PC-9 (cell line): Measurements from ENCODE around the gene OGDH. TPM values are rescaled to one million over a fixed set of nuclear protein-coding genes. Genes with fewer than 3 reads are reported as not detected.
A peak's percentile ranks its signal among the peaks of the same experiment; 100 is the strongest.

ENCODE experiments used
- BruUV-seq: library from RNA; stranded (reverse); fragments of 400-500 nt; replicated peaks from 2 replicates; lab custom pipeline; 2021; lab: Mats Ljungman, UMichigan
- CTCF ChIA-PET: fragments of 300-600 bp; sonication (Branson Sonifier 250); formaldehyde crosslinking; loops from one replicate; lab custom pipeline; 2022; ENCODE audit warnings: antibody characterized with exemption; lab: Charles Lee
- POLR2A ChIA-PET: fragments of 300-600 bp; sonication (Branson Sonifier 250); formaldehyde crosslinking; loops from one replicate; lab custom pipeline; 2022; ENCODE audit warnings: antibody characterized with exemption; ENCODE audit not compliant: unreplicated experiment; lab: Charles Lee
- DNase-seq, 2 experiments: peaks; one replicate each; pipeline versions ENCODE4 v3.0.0 to v3.0.0-alpha.2; 2015 to 2022; ENCODE audit warnings: mixed read lengths in 1 of 2
- H2AFZ ChIP-seq: fragments of 200-600 bp; sonication (generic); 2 replicates; pipeline ENCODE4 v1.8.1; 2017; ENCODE audit warnings: antibody characterized with exemption
- H3F3A ChIP-seq: fragments of 200-600 bp; sonication (generic); 2 replicates; pipeline ENCODE4 v1.8.1; 2017; ENCODE audit warnings: antibody characterized with exemption, mild to moderate bottlenecking, low read depth; ENCODE audit not compliant: insufficient read depth
- H3K27ac ChIP-seq: fragments of 200-600 bp; sonication (generic); 2 replicates; pipeline ENCODE4 v1.6.1; 2016; ENCODE audit warnings: mixed run types
- H3K27me3 ChIP-seq: fragments of 200-600 bp; sonication (generic); 2 replicates; pipeline ENCODE4 v1.6.1; 2016; ENCODE audit warnings: low read depth, mixed run types; ENCODE audit not compliant: insufficient read depth
- H3K36me3 ChIP-seq: fragments of 200-600 bp; sonication (generic); 2 replicates; pipeline ENCODE4 v1.6.1; 2016; ENCODE audit warnings: low read depth, mixed run types
- H3K4me1 ChIP-seq: fragments of 200-600 bp; sonication (generic); replicated peaks from 2 replicates; pipeline ENCODE4 v1.6.1; 2016; ENCODE audit warnings: mixed run types; ENCODE audit not compliant: insufficient read depth
- H3K4me2 ChIP-seq: fragments of 200-600 bp; sonication (generic); 2 replicates; pipeline ENCODE4 v1.6.1; 2017; ENCODE audit warnings: mixed run types
- H3K4me3 ChIP-seq: fragments of 200-600 bp; sonication (generic); 2 replicates; pipeline ENCODE4 v1.6.1; 2016; ENCODE audit warnings: mixed run types
- H3K79me2 ChIP-seq: fragments of 200-600 bp; sonication (generic); 2 replicates; pipeline ENCODE4 v1.6.1; 2017; ENCODE audit warnings: low read depth, mixed run types
- H3K9me2 ChIP-seq: fragments of 200-600 bp; sonication (generic); 2 replicates; pipeline ENCODE4 v1.8.1; 2017; ENCODE audit warnings: mild to moderate bottlenecking; ENCODE audit not compliant: insufficient read depth
- H3K9me3 ChIP-seq: fragments of 200-600 bp; sonication (generic); 2 replicates; pipeline ENCODE4 v1.8.1; 2016; ENCODE audit warnings: low read depth; ENCODE audit not compliant: insufficient read depth
- H4K20me1 ChIP-seq: fragments of 200-600 bp; sonication (generic); 2 replicates; pipeline ENCODE4 v1.8.1; 2017; ENCODE audit not compliant: insufficient read depth
- EZH2 ChIP-seq: fragments of 200-600 bp; sonication (generic); IDR thresholded peaks from 2 replicates; pipeline ENCODE4 v1.8.0; 2017; ENCODE audit warnings: antibody characterized with exemption, low read depth
- intact Hi-C: fragments of 100-400 bp; cut with micrococcal nuclease; formaldehyde crosslinking; loops from one replicate; pipeline ENCODE4 v1.10.0; 2022; ENCODE audit not compliant: unreplicated experiment
- total RNA-seq: library from RNA; stranded (reverse); gene quantifications from 2 replicates; pipeline ENCODE4 v1.2.3, GENCODE V29; 2021
- TF ChIP-seq, protein P1 (sequence below): fragments of 200-600 bp; sonication (generic); conservative IDR thresholded peaks from 2 replicates; pipeline ENCODE4 v1.6.1; 2017; ENCODE audit warnings: mixed run types, antibody characterized with exemption, mild to moderate bottlenecking, moderate library complexity

The OGDH gene
- total RNA-seq, 1 experiment from 2014 or later = 135 TPM

DNA sequence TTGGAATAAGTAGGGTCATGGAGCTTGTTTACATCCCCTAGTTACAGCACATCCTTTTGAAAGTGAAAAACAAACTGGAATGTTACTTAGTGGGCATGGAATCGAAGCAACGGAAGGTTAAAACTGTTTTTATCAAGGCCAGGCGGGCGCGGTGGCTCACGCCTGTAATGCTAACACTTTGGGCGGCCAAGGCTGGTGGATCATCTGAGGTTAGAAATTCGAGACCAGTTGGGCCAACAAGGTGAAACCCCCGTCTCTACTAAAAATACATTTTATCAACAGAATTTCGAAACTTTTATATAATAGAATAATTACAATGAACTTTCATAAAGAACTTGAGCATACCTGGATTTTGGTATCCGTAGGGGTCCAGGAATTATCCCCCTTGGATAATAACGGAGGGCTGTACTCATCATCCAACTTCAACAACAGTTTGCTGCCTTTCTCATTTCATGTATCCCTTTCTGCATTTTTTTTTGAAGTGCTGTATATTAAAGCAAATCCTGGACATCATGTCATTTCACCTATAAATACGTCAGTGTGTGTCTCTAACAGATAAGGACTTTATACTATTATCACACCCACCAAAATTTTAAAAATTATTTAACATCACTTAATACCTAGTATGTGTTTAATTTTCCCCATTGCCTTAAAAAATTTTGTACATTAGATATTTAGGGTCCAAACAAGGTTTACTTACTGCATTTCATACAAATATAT lies 23.1 kb upstream of the OGDH start:
- Histone ChIP-seq H3K27me3 (no peaks in the 10 kb centered on the region), H3K4me2 (peak overlapping the region; percentile 77), H3K4me1 (peaks cover 29% of the 10 kb centered on the region), H3K27ac (peak overlapping the region; percentile 78), H3K79me2 (peaks cover 36% of the 10 kb centered on the region), H4K20me1 (peaks cover 5% of the 10 kb centered on the region), H3F3A (peaks cover 49% of the 10 kb centered on the region), H3K36me3 (peaks cover 20% of the 10 kb centered on the region), H3K9me2 (no peaks in the 10 kb centered on the region), H3K4me3 (peak overlapping the region; percentile 92), H3K9me3 (no peaks in the 10 kb centered on the region), H2AFZ (peak overlapping the region; percentile 94)
- no peak for DNase-seq
- POLR2A ChIA-PET = interaction anchor here (0.6 to 1.0 kb wide), 3 partner anchors 9 to 267 kb away, joined by 4 to 12 read pairs (median 4); partner anchors contain the start of genes DDX56 and H2AZ2
- BruUV-seq = no TSS peak
- CTCF ChIA-PET = no interaction called here
- TF ChIP-seq EZH2 = no peak
- TF ChIP-seq, protein P1, sequence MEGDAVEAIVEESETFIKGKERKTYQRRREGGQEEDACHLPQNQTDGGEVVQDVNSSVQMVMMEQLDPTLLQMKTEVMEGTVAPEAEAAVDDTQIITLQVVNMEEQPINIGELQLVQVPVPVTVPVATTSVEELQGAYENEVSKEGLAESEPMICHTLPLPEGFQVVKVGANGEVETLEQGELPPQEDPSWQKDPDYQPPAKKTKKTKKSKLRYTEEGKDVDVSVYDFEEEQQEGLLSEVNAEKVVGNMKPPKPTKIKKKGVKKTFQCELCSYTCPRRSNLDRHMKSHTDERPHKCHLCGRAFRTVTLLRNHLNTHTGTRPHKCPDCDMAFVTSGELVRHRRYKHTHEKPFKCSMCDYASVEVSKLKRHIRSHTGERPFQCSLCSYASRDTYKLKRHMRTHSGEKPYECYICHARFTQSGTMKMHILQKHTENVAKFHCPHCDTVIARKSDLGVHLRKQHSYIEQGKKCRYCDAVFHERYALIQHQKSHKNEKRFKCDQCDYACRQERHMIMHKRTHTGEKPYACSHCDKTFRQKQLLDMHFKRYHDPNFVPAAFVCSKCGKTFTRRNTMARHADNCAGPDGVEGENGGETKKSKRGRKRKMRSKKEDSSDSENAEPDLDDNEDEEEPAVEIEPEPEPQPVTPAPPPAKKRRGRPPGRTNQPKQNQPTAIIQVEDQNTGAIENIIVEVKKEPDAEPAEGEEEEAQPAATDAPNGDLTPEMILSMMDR = no peak
- intact Hi-C loops = loop anchor here (10.0 kb wide), 1 partner anchor 401 kb away; no protein-coding TSS in a partner anchor

DNA sequence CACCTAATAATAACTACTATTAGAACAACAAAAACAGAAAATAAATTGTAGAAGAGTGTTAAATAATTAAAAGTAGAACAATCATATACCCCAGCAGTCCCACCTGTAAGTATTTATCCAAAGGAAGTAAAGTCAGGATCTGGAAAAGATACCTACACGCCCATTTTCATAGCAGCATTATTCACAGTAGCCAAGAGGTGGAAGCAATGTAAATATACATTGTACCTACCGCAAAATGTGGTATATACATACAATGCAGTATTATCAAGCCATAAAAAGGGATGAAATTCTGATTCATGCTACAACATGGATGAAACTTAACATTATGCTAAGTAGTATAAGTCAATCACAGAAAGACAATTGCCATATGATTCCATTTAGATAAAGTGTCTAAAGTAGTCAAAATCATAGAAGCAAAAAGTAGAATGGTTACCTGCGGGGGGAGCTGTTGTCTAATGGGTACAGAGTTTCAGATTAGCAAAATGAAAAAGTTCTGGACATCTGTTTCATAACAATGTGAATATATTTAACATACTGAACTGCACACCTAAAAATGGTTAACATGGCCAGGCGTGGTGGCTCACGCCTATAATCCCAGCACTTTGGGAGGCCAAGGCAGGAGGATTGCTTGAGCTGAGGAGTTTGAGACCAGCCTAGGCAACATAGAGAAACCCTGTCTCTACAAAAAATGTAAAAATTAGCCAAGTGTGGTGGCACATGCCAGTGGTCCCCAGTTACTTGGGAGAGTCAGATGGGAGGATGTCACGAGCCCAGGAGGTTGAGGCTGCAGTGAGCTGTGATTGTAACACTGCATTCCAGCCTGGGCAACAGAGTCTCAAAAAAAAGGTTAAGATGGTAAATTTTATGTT lies 18.4 kb upstream of the OGDH start:
- Histone ChIP-seq H3K9me2 (no peaks in the 10 kb centered on the region), H3K27me3 (no peaks in the 10 kb centered on the region), H3K4me3 (no peak overlapping the region), H4K20me1 (no peaks in the 10 kb centered on the region), H3K4me1 (peaks cover 11% of the 10 kb centered on the region), H3K27ac (no peak overlapping the region), H2AFZ (0 out of 2 replicates have a peak overlapping the region, but pooled peaks have one; percentile 7), H3K9me3 (no peaks in the 10 kb centered on the region), H3F3A (peaks cover 9% of the 10 kb centered on the region), H3K79me2 (no peaks in the 10 kb centered on the region), H3K36me3 (no peaks in the 10 kb centered on the region), H3K4me2 (peak overlapping the region; percentile 22; the same call in 1 of the 2 replicates)
- no TSS peak for BruUV-seq
- DNase-seq = peak; percentile 69 to 74
- TF ChIP-seq EZH2 = no peak
- TF ChIP-seq, protein P1 = peak; percentile 95
- intact Hi-C loops = loop anchor here (1.0 to 10.0 kb wide), 9 partner anchors 51 to 674 kb away; partner anchors contain the start of genes H2AZ2, PPIA and ZMIZ2
- ChIA-PET POLR2A (interaction anchor here (0.6 kb wide), 2 partner anchors 19 to 52 kb away, joined by 3 to 4 read pairs; partner anchors contain the start of gene OGDH), CTCF (interaction anchor here (0.6 to 1.5 kb wide), 3 partner anchors 51 to 332 kb away, joined by 3 to 5 read pairs (median 3); no protein-coding TSS in a partner anchor)

- H3K27ac ChIP-seq = no peak overlapping the region
- H2AFZ ChIP-seq = no peak overlapping the region
- DNase-seq = no peak
- TF ChIP-seq, protein P1 = no peak
- TF ChIP-seq EZH2 = no peak
- intact Hi-C loops = no loop called here
- H3K4me1 ChIP-seq = peaks cover 4% of the 10 kb centered on the region; the same call in 1 of the 2 replicates
- ChIA-PET POLR2A (interaction anchor here (0.6 kb wide), 2 partner anchors 49 to 120 kb away, joined by 6 to 42 read pairs; no protein-coding TSS in a partner anchor), CTCF (interaction anchor here (0.5 to 0.7 kb wide), 3 partner anchors 13 to 312 kb away, joined by 7 to 9 read pairs (median 8); no protein-coding TSS in a partner anchor)
- no TSS peak for BruUV-seq
- no peaks in the 10 kb centered on the region for H3K79me2 ChIP-seq
- H4K20me1 ChIP-seq = no peaks in the 10 kb centered on the region
- no peaks in the 10 kb centered on the region for H3K9me2 ChIP-seq
- no peak overlapping the region for H3K4me3 ChIP-seq
- H3K4me2 ChIP-seq = no peak overlapping the region
- H3K27me3 ChIP-seq = no peaks in the 10 kb centered on the region
- no peaks in the 10 kb centered on the region for H3K36me3 ChIP-seq
- no peaks in the 10 kb centered on the region for H3K9me3 ChIP-seq
- H3F3A ChIP-seq = peaks cover 8% of the 10 kb centered on the region; the same call in 1 of the 2 replicates
These were observed 15.5 kb upstream of the OGDH start for GRCh38 chr7:44590910-44591309.
